PC-3 (cell line): ENCODE results near the gene KRTAP10-11. TPM values are rescaled to one million over a fixed set of nuclear protein-coding genes. Genes with fewer than 3 reads are reported as not detected.
"Not testable (repeated sequence)": the region's sequence is repeated elsewhere in the genome, so short reads cannot be mapped to it uniquely, and the experiment has no call there.

Experiments
- ATAC-seq: fragments of 200-7000 bp; cut with Tn5 transposase; 2 replicates; pipeline ENCODE4 v1.9.1; 2020; ENCODE audit warnings: mild to moderate bottlenecking, moderate library complexity
- Bru-seq: library from RNA; stranded (reverse); fragments of 400-500 nt; gene quantifications from one replicate; lab custom pipeline; 2021; lab: Mats Ljungman, UMichigan
- BruChase-seq, 2 experiments: library from RNA; stranded (reverse); fragments of 400-500 nt; gene quantifications; one replicate each; lab custom pipeline; 2021; lab: Mats Ljungman, UMichigan
- BruUV-seq: library from RNA; stranded (reverse); fragments of 400-500 nt; replicated peaks from 2 replicates; lab custom pipeline; 2021; lab: Mats Ljungman, UMichigan
- CTCF ChIA-PET: fragments of 300-600 bp; sonication (Branson Sonifier 250); formaldehyde crosslinking; loops from one replicate; lab custom pipeline; 2022; ENCODE audit warnings: antibody characterized with exemption; lab: Charles Lee
- POLR2A ChIA-PET: fragments of 300-600 bp; sonication (Branson Sonifier 250); formaldehyde crosslinking; loops from one replicate; lab custom pipeline; 2022; ENCODE audit warnings: antibody characterized with exemption; ENCODE audit not compliant: unreplicated experiment; lab: Charles Lee
- DNase-seq: peaks from one replicate; pipeline ENCODE4 v3.0.0-alpha.2; 2015
- H2AFZ ChIP-seq: fragments of 300-600 bp; sonication (generic); 2 replicates; pipeline ENCODE4 v1.6.0; 2016; ENCODE audit warnings: antibody characterized with exemption, low read length
- H3F3A ChIP-seq: fragments of 300-600 bp; sonication (generic); one replicate; pipeline ENCODE4 v1.6.0; 2017; ENCODE audit warnings: antibody characterized with exemption, low read length, control low read depth, mild to moderate bottlenecking; ENCODE audit not compliant: unreplicated experiment
- H3K27ac ChIP-seq: fragments of 300-600 bp; sonication (generic); 2 replicates; pipeline ENCODE4 v1.5.1; 2016; ENCODE audit warnings: mild to moderate bottlenecking, low read length
- H3K27me3 ChIP-seq: fragments of 300-600 bp; sonication (generic); 2 replicates; pipeline ENCODE4 v1.6.1; 2016; ENCODE audit warnings: low read length, mixed read lengths
- H3K36me3 ChIP-seq: fragments of 300-600 bp; sonication (generic); 2 replicates; pipeline ENCODE4 v1.6.1; 2016; ENCODE audit warnings: low read depth, mixed run types, low read length, mixed read lengths
- H3K4me1 ChIP-seq: fragments of 300-600 bp; sonication (generic); 2 replicates; pipeline ENCODE4 v1.5.1; 2016; ENCODE audit warnings: low read length; ENCODE audit not compliant: insufficient read depth
- H3K4me2 ChIP-seq: fragments of 300-600 bp; sonication (generic); 2 replicates; pipeline ENCODE4 v1.6.0; 2016; ENCODE audit warnings: low read length
- H3K4me3 ChIP-seq: fragments of 300-600 bp; sonication (generic); 2 replicates; pipeline ENCODE4 v1.5.1; 2016; ENCODE audit warnings: mild to moderate bottlenecking, low read length, mixed read lengths
- H3K79me2 ChIP-seq: fragments of 300-600 bp; sonication (generic); 2 replicates; pipeline ENCODE4 v1.6.1; 2017; ENCODE audit warnings: low read length, mixed read lengths
- H3K9ac ChIP-seq: fragments of 300-600 bp; sonication (generic); 2 replicates; pipeline ENCODE4 v1.6.0; 2016; ENCODE audit warnings: mild to moderate bottlenecking, low read length
- H3K9me2 ChIP-seq: fragments of 300-600 bp; sonication (generic); replicated peaks from 2 replicates; pipeline ENCODE4 v1.6.1; 2016; ENCODE audit warnings: mixed run types, low read length, mixed read lengths
- H3K9me3 ChIP-seq: fragments of 300-600 bp; sonication (generic); 2 replicates; pipeline ENCODE4 v1.6.1; 2016; ENCODE audit warnings: low read length, mixed read lengths
- H4K20me1 ChIP-seq: fragments of 300-600 bp; sonication (generic); 2 replicates; pipeline ENCODE4 v1.6.1; 2016; ENCODE audit warnings: low read length, mixed read lengths
- EZH2 ChIP-seq: fragments of 300-600 bp; sonication (generic); IDR thresholded peaks from one replicate; pipeline ENCODE4 v1.6.1; 2017; ENCODE audit warnings: antibody characterized with exemption, mild to moderate bottlenecking, low read length; ENCODE audit not compliant: unreplicated experiment
- EZH2phosphoT487 ChIP-seq: fragments of 300-600 bp; sonication (generic); IDR thresholded peaks from 2 replicates; pipeline ENCODE4 v1.6.1; 2018; ENCODE audit warnings: mild to moderate bottlenecking, antibody characterized with exemption, low read length, borderline replicate concordance
- intact Hi-C: fragments of 100-400 bp; cut with micrococcal nuclease; formaldehyde crosslinking; loops from 2 replicates; pipeline ENCODE4 v1.9.0; 2023
- long read RNA-seq: library from polyadenylated mRNA; unstranded; transcript quantifications from one replicate; pipeline ENCODE4 v2.0.0, GENCODE V29; 2021; ENCODE audit not compliant: unreplicated experiment
- total RNA-seq: library from RNA; depleted of rRNA; stranded (reverse); fragments of >200 nt; gene quantifications from 2 replicates; pipeline ENCODE4 v1.2.3, GENCODE V29; 2014; rRNA removed
- TF ChIP-seq, protein P1 (sequence below): fragments of 300-600 bp; sonication (generic); conservative IDR thresholded peaks from 2 replicates; pipeline ENCODE4 v1.5.1; 2017; ENCODE audit warnings: antibody characterized with exemption, low read depth, mild to moderate bottlenecking, low read length

KRTAP10-11 gene, protein sequence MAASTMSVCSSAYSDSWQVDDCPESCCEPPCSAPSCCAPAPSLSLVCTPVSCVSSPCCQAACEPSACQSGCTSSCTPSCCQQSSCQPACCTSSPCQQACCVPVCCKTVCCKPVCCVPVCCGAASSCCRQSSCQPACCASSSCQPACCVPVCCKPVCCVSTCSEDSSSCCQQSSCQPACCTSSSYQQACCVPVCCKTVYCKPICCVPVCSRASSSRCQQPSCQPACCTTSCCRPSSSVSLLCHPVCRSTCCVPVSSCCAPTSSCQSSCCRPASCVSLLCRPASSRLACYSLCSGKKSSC
- total RNA-seq (not detected in 2 replicates), Bru-seq, nascent RNA (not detected), BruChase-seq, experiment 1, labeled RNA remaining after a 6-hour chase (not detected), BruChase-seq, experiment 2, labeled RNA remaining after a 2-hour chase (percentile 20 among the genes with signal in this experiment)
- long read RNA-seq: 0 reads

DNA sequence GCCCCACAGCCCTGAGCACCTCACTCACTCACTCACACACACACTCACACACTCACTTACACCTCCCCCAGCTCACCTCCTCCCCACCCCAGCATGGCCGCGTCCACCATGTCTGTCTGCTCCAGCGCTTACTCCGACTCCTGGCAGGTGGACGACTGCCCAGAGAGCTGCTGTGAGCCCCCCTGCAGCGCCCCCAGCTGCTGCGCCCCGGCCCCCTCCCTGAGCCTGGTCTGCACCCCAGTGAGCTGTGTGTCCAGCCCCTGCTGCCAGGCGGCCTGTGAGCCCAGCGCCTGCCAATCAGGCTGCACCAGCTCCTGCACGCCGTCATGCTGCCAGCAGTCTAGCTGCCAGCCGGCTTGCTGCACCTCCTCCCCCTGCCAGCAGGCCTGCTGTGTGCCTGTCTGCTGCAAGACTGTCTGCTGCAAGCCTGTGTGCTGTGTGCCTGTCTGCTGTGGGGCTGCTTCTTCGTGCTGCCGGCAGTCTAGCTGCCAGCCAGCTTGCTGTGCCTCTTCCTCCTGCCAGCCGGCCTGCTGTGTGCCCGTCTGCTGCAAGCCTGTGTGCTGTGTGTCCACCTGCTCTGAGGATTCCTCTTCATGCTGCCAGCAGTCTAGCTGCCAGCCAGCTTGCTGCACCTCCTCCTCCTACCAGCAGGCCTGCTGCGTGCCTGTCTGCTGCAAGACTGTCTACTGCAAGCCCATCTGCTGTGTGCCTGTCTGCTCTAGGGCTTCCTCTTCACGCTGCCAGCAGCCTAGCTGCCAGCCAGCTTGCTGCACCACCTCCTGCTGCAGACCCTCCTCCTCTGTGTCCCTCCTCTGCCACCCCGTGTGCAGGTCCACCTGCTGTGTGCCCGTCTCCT lies at the start of gene KRTAP10-11:
Gene KRTAP10-11 (plus strand): TSS at position 49 of the 856 bp plus-strand sequence. CDS start 45 bp downstream, at position 94.
- H3K4me2 ChIP-seq, H3K9me3 ChIP-seq, POLR2A ChIA-PET, H3F3A ChIP-seq, H3K27me3 ChIP-seq, H3K9ac ChIP-seq, H3K9me2 ChIP-seq, ATAC-seq, BruUV-seq, H3K79me2 ChIP-seq, H2AFZ ChIP-seq, H3K4me3 ChIP-seq, DNase-seq, H3K4me1 ChIP-seq, H4K20me1 ChIP-seq, H3K36me3 ChIP-seq, H3K27ac ChIP-seq, CTCF ChIA-PET, intact Hi-C loops: not testable (repeated sequence)

DNA sequence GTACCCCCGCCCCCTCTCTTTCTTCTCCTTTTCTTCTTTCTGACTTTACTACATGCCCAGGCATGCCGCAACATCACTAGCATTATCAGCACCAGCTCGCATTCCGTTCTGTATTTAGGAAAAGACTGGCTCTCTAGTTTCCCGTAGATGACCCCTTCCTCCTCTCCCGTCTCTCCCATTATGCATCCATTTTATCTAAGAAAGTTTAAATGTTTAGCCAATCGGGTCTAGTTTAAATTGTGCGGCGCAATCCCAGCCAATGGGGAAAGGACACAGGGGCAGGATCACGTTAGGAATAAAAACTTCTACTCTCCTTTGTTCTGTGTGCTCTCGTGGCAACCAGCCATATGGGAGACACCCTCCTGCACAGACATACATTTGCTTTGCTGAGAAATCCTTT lies 48.2 kb upstream of the KRTAP10-11 start:
- POLR2A ChIA-PET: no interaction called here
- Histone ChIP-seq H3K9me2 (no peaks in the 10 kb centered on the region), H3K27me3 (no peaks in the 10 kb centered on the region), H3K27ac (no peak overlapping the region), H3F3A (no peaks in the 10 kb centered on the region), H3K4me1 (peaks cover 12% of the 10 kb centered on the region), H3K9ac (no peak overlapping the region), H3K4me3 (no peak overlapping the region), H3K4me2 (no peak overlapping the region), H3K79me2 (no peaks in the 10 kb centered on the region), H3K9me3 (no peaks in the 10 kb centered on the region), H3K36me3 (no peaks in the 10 kb centered on the region), H2AFZ (no peak overlapping the region), H4K20me1 (no peaks in the 10 kb centered on the region)
- no peak for ATAC-seq
- no TSS peak for BruUV-seq
- TF ChIP-seq EZH2phosphoT487 (no peak), EZH2 (no peak)
- TF ChIP-seq, protein P1, sequence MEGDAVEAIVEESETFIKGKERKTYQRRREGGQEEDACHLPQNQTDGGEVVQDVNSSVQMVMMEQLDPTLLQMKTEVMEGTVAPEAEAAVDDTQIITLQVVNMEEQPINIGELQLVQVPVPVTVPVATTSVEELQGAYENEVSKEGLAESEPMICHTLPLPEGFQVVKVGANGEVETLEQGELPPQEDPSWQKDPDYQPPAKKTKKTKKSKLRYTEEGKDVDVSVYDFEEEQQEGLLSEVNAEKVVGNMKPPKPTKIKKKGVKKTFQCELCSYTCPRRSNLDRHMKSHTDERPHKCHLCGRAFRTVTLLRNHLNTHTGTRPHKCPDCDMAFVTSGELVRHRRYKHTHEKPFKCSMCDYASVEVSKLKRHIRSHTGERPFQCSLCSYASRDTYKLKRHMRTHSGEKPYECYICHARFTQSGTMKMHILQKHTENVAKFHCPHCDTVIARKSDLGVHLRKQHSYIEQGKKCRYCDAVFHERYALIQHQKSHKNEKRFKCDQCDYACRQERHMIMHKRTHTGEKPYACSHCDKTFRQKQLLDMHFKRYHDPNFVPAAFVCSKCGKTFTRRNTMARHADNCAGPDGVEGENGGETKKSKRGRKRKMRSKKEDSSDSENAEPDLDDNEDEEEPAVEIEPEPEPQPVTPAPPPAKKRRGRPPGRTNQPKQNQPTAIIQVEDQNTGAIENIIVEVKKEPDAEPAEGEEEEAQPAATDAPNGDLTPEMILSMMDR: no peak
- intact Hi-C loops: no loop called here
- CTCF ChIA-PET: no interaction called here
- no peak for DNase-seq

DNA sequence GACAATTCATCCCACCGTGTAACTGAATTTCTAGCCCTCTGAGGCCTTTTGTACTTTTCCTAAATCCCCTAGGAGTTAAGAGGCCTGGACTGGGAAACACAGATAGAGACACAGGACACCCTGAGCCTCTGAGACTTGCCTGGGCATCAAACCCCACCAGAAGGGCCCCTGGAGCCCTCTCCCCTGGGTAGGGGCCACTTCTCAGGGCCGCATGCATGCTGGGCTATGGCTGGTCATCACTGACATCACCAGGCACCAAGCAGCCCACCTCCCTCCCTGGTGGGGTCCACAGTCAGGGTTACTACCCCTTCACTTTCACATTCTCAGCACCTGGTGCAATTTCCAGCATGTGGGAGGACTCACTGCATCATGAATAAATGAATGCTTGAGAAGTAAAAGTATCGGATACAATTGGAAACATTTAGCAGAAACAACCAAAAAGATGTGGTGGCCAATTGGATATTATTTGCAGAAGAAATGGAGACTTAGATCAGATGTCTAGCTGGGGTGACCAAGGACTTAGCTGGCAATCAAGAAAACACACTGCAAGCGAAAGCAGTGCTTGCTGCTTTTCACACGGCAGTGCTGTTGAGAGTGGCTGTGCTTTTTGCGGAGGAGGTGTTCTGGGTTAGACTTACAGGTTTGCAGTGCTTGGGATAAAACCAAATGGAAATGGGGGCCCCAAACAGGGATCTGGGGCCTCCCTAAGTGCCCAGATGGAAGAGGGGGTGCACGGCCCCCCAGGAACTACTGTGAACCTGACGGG lies 46.8 kb upstream of the KRTAP10-11 start:
- no peaks in the 10 kb centered on the region for H3K9me3 ChIP-seq
- H2AFZ ChIP-seq: no peak overlapping the region
- H3F3A ChIP-seq: no peaks in the 10 kb centered on the region
- no peaks in the 10 kb centered on the region for H3K9me2 ChIP-seq
- H3K9ac ChIP-seq: no peak overlapping the region
- peaks cover 12% of the 10 kb centered on the region for H3K4me1 ChIP-seq
- H3K79me2 ChIP-seq: no peaks in the 10 kb centered on the region
- no peak overlapping the region for H3K4me3 ChIP-seq
- H4K20me1 ChIP-seq: no peaks in the 10 kb centered on the region
- H3K27ac ChIP-seq: no peak overlapping the region
- H3K4me2 ChIP-seq: no peak overlapping the region
- no TSS peak for BruUV-seq
- TF ChIP-seq EZH2: no peak
- TF ChIP-seq, protein P1: no peak
- no peak for TF ChIP-seq EZH2phosphoT487
- intact Hi-C loops: no loop called here
- DNase-seq: no peak
- ChIA-PET POLR2A (no interaction called here), CTCF (no interaction called here)
- no peaks in the 10 kb centered on the region for H3K36me3 ChIP-seq
- no peak for ATAC-seq
- no peaks in the 10 kb centered on the region for H3K27me3 ChIP-seq

DNA sequence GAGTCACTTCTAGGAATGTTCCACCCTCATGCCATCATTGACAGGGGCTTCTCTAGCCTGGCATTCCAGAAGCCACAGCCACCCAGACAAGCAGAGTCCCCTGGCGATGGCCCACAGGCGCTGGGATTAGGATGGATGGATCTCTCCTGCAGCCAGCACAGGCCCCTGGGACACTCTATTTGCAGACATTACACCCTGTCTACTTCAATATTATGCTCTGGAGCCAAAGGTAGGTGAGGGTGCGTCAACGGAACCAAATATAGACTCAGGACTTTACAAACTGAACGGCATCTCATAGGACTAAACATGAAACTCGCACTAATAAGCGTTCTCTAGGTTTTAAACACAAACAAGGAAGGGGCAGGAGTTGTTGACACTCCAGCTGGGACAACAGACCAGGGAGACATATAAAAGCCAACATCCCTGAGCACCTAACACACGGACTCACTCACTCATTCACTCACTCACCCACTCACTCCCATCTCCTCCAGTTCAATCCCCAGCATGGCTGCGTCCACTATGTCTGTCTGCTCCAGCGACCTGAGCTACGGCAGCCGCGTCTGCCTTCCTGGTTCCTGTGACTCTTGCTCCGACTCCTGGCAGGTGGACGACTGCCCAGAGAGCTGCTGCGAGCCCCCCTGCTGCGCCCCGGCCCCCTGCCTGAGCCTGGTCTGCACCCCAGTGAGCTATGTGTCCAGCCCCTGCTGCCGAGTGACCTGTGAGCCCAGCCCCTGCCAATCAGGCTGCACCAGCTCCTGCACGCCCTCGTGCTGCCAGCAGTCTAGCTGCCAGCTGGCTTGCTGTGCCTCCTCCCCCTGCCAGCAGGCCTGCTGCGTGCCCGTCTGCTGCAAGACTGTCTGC lies 45.9 kb upstream of the KRTAP10-11 start, which contains the start of gene KRTAP10-7:
Gene KRTAP10-7 (plus strand): TSS at position 480 of the 861 bp plus-strand sequence. CDS start 25 bp downstream, at position 505.
- H3K9me2 ChIP-seq, H3K36me3 ChIP-seq, H2AFZ ChIP-seq, H3K27ac ChIP-seq, H3K27me3 ChIP-seq, ATAC-seq, H3K4me3 ChIP-seq, DNase-seq, POLR2A ChIA-PET, H3K9ac ChIP-seq, H3K9me3 ChIP-seq, intact Hi-C loops, BruUV-seq, H4K20me1 ChIP-seq, H3F3A ChIP-seq, H3K4me2 ChIP-seq, H3K79me2 ChIP-seq: not testable (repeated sequence)
- CTCF ChIA-PET: interaction anchor here (0.7 kb wide), 1 partner anchor 193 kb away, joined by 4 read pairs; no protein-coding TSS in a partner anchor
- peaks cover 12% of the 10 kb centered on the region for H3K4me1 ChIP-seq
